ENCODE data around the gene RAD1. TPM values are rescaled to one million over a fixed set of nuclear protein-coding genes. Genes with fewer than 3 reads are reported as not detected.

The RAD1 gene, protein sequence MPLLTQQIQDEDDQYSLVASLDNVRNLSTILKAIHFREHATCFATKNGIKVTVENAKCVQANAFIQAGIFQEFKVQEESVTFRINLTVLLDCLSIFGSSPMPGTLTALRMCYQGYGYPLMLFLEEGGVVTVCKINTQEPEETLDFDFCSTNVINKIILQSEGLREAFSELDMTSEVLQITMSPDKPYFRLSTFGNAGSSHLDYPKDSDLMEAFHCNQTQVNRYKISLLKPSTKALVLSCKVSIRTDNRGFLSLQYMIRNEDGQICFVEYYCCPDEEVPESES
- 17.3 and 23.7 TPM in 2 replicates for total RNA-seq

DNA sequence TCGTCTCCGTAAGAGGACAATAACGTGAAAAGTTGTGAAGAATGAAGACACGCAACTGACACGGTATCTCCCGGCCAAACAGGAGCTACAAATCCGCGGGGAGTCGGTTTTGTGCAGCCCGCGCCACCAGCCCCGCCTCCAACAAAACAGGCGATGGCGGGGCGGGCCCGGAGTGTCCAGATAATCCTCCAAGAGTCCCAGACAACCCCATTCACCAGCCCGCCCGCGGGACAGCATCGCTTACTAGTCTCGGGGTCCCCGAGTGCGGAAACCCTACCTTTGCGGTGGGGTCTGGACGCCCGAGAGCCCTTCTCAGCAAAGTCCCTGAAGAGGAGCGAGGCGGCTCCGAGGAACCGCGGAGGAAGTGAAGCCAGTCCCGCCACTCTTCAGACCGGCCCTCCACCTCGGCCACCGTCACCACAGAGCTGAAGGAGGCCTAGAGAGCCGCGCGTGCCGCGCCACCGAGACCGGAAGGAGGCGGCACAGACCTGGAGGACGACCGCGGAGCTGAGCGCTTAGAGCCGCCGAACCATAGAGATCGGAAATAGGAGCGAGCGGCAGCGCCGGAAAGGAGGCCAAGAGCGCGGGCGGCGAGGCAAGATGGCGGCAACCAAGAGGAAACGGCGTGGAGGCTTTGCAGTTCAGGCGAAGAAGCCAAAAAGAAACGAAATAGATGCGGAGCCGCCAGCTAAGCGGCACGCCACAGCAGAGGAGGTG is at the start of gene RAD1, which contains the start of gene BRIX1:
Gene RAD1 (minus strand): TSS at position 366 of the 717 bp plus-strand sequence. CDS start 612 bp downstream, outside the sequence.
Gene BRIX1 (plus strand): TSS at position 573 of the 717 bp plus-strand sequence. CDS start 28 bp downstream, at position 601.

DNA sequence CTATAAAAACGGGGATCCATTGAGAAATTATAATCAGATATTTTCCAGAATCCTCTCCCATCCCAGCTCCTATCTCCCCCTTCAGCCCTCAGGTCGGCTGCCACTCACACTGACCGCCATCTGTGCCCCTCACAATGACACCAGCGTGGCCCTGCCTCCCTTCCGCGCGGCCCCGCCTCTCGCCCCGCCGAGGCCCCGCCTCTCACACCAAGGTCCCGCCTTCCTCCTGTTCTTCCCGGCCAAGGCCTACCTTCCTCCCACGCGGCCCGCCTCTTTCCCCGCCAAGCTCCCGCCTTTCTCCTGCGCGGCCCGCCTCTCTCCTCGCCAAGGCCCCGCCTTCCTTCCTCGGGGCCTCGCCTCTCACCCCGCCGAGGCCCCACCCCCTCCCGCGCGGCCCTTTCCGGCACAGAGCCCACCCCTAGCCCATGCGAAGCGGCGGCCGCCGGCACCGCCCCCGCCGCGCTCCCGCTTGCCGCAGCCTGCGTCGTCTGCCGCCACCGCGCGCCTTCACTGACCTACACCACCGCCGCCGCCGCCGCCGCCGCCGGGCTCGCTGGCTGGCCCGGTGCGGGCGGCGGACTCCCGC is 13.9 kb upstream of the RAD1 start, which contains the start of gene DNAJC21:
Gene DNAJC21 (plus strand): TSS at position 426 of the 586 bp plus-strand sequence. CDS start 261 bp downstream, outside the sequence.

Other genes starting within 250 kb of the RAD1 start
- gene TTC23L, start 76.3 kb downstream of the RAD1 start, total RNA-seq: 0.15 TPM in 1 of 2 replicates, not detected in the other
- gene BRIX1, start 207 bp upstream of the RAD1 start, total RNA-seq: 47.7 and 49.7 TPM in 2 replicates
- 28.3 and 42.9 TPM in 2 replicates for gene DNAJC21, start 14.1 kb upstream of the RAD1 start, total RNA-seq
- gene AGXT2, start 132.4 kb upstream of the RAD1 start, total RNA-seq: not detected in 2 replicates